Right kidney (tissue), 1 donor: ENCODE measurements around the gene ZDHHC19.
"Not testable (repeated sequence)": the region's sequence is repeated elsewhere in the genome, so short reads cannot be mapped to it uniquely, and the experiment has no call there.

ENCODE experiments used
- DNase-seq: peaks from one replicate; pipeline ENCODE4 v3.0.0-alpha.2; 2016

ZDHHC19 gene

GRCh38 chr3:196202516-196202970, 8.7 kb downstream of the ZDHHC19 start:
- no peak for DNase-seq

GRCh38 chr3:196198771-196199753, 12.1 kb downstream of the ZDHHC19 start:
- DNase-seq: no peak

GRCh38 chr3:196198081-196198675, 13.0 kb downstream of the ZDHHC19 start:
- DNase-seq: no peak

GRCh38 chr3:196197524-196197923, 13.7 kb downstream of the ZDHHC19 start:
- no peak for DNase-seq

GRCh38 chr3:196195664-196196265, 15.4 kb downstream of the ZDHHC19 start:
- DNase-seq: no peak

GRCh38 chr3:196194542-196194915, 16.7 kb downstream of the ZDHHC19 start:
- no peak for DNase-seq

- DNase-seq: no peak
Observed at GRCh38 chr3:196193736-196194541, 17.3 kb downstream of the ZDHHC19 start.

GRCh38 chr3:196193133-196193735, 18.0 kb downstream of the ZDHHC19 start:
- DNase-seq: no peak

GRCh38 chr3:196192524-196193051, 18.6 kb downstream of the ZDHHC19 start:
- DNase-seq: no peak

GRCh38 chr3:196192036-196192523, 19.1 kb downstream of the ZDHHC19 start:
- DNase-seq: no peak

GRCh38 chr3:196189566-196190347, 21.4 kb downstream of the ZDHHC19 start:
- no peak for DNase-seq

GRCh38 chr3:196186651-196187573, 24.3 kb downstream of the ZDHHC19 start:
- peak; percentile 54 for DNase-seq

GRCh38 chr3:196184881-196185280, 26.3 kb downstream of the ZDHHC19 start:
- no peak for DNase-seq

- DNase-seq: not testable (repeated sequence)
Observed at GRCh38 chr3:196184169-196184432, 27.1 kb downstream of the ZDHHC19 start.

GRCh38 chr3:196181127-196181546, 30.1 kb downstream of the ZDHHC19 start:
- no peak for DNase-seq

- no peak for DNase-seq
Observed at GRCh38 chr3:196180346-196180745, 30.9 kb downstream of the ZDHHC19 start.

- no peak for DNase-seq
Observed at GRCh38 chr3:196179380-196180308, 31.6 kb downstream of the ZDHHC19 start.

- no peak for DNase-seq
Observed at GRCh38 chr3:196178993-196179379, 32.2 kb downstream of the ZDHHC19 start.

- no peak for DNase-seq
Observed at GRCh38 chr3:196177967-196178366, 33.2 kb downstream of the ZDHHC19 start.
